RWPE2 (cell line): ENCODE measurements around the gene SULT1A1.

ENCODE experiments used
- ATAC-seq: fragments of 200-7000 bp; cut with Tn5 transposase; 3 replicates; pipeline ENCODE4 v1.9.1; 2021; ENCODE audit warnings: low read depth
- DNase-seq: peaks from one replicate; pipeline ENCODE4 v3.0.0-alpha.2; 2020; ENCODE audit warnings: low spot score
- H3K27ac ChIP-seq: fragments of 450-650 bp; 2 replicates; pipeline ENCODE4 v1.5.1; 2017; ENCODE audit warnings: mild to moderate bottlenecking; ENCODE audit not compliant: poor library complexity, severe bottlenecking
- H3K27me3 ChIP-seq: fragments of 250-450 bp; sonication (Bioruptor Pico); 2 replicates; pipeline ENCODE4 v1.5.1; 2021; ENCODE audit warnings: mild to moderate bottlenecking, moderate library complexity; ENCODE audit not compliant: insufficient read depth, poor library complexity, severe bottlenecking
- H3K36me3 ChIP-seq: fragments of 250-450 bp; sonication (Bioruptor Pico); 2 replicates; pipeline ENCODE4 v1.5.1; 2020; ENCODE audit warnings: low read depth, mild to moderate bottlenecking, moderate library complexity
- H3K4me1 ChIP-seq: fragments of 250-450 bp; sonication (Bioruptor Pico); 2 replicates; pipeline ENCODE4 v1.5.1; 2021; ENCODE audit warnings: mild to moderate bottlenecking, moderate library complexity; ENCODE audit not compliant: insufficient read depth, poor library complexity, severe bottlenecking
- H3K4me3 ChIP-seq: fragments of 250-450 bp; sonication (Bioruptor Pico); 2 replicates; pipeline ENCODE4 v1.5.1; 2021; ENCODE audit warnings: mild to moderate bottlenecking, moderate library complexity; ENCODE audit not compliant: severe bottlenecking
- H3K9me3 ChIP-seq: fragments of 250-450 bp; sonication (Bioruptor Pico); 2 replicates; pipeline ENCODE4 v1.5.1; 2021; ENCODE audit warnings: mild to moderate bottlenecking, moderate library complexity; ENCODE audit not compliant: severe bottlenecking
- TF ChIP-seq, protein P1 (sequence below): fragments of 450-650 bp; IDR thresholded peaks from one replicate; pipeline ENCODE4 v1.5.1; 2017; ENCODE audit warnings: mild to moderate bottlenecking, moderate library complexity; ENCODE audit not compliant: poor library complexity, severe bottlenecking

SULT1A1 gene

DNA sequence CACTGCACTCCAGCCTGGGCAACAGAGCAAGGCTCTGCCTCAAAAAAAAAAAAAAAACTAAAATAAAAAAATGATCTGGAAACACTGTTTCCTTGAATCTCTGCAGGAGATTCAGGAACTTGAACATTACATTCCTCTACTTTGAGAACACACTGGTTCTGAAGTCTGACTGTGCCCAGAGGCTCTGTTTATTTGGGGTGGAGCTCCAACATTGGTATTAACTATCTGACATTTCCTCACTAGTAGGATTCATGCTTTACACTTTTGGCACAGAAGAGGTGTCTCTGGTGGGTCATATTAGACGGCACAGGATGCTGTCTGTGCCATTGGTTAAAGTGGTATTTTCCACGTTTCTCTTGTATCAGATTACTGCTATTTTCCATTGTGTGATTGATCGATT, 23.4 kb downstream of the SULT1A1 start:
- Histone ChIP-seq H3K4me3 (no peak overlapping the region), H3K27ac (no peak overlapping the region), H3K36me3 (peaks cover 8% of the 10 kb centered on the region; the same call in 1 of the 2 replicates), H3K27me3 (no peaks in the 10 kb centered on the region), H3K9me3 (no peaks in the 10 kb centered on the region), H3K4me1 (peaks cover 8% of the 10 kb centered on the region)
- TF ChIP-seq, protein P1, sequence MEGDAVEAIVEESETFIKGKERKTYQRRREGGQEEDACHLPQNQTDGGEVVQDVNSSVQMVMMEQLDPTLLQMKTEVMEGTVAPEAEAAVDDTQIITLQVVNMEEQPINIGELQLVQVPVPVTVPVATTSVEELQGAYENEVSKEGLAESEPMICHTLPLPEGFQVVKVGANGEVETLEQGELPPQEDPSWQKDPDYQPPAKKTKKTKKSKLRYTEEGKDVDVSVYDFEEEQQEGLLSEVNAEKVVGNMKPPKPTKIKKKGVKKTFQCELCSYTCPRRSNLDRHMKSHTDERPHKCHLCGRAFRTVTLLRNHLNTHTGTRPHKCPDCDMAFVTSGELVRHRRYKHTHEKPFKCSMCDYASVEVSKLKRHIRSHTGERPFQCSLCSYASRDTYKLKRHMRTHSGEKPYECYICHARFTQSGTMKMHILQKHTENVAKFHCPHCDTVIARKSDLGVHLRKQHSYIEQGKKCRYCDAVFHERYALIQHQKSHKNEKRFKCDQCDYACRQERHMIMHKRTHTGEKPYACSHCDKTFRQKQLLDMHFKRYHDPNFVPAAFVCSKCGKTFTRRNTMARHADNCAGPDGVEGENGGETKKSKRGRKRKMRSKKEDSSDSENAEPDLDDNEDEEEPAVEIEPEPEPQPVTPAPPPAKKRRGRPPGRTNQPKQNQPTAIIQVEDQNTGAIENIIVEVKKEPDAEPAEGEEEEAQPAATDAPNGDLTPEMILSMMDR: no peak
- DNase-seq: no peak
- ATAC-seq: no peak

DNA sequence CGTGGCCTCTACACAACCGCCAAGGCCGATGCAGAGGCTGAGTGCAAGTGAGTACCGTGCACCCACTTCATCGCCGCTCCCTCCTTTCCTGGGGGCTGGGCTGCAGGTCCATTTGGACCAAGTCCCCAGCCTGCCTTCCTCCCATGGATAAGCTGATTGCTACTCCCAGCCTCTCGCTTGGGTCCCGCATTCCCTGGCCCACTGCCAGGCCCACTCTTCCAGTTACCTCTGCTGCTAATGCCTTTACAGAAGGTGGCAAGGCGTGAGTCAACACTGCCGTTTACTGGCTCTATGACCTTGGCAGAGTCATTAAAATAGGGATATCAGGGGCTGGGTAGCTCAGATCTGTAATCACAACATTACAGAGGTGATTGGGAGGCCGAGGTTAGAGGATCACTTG, 24.2 kb downstream of the SULT1A1 start:
- H3K4me3 ChIP-seq: no peak overlapping the region
- no peaks in the 10 kb centered on the region for H3K9me3 ChIP-seq
- ATAC-seq (no peak), DNase-seq (no peak)
- no peak overlapping the region for H3K27ac ChIP-seq
- H3K27me3 ChIP-seq: no peaks in the 10 kb centered on the region
- peaks cover 8% of the 10 kb centered on the region for H3K4me1 ChIP-seq
- peaks cover 8% of the 10 kb centered on the region; the same call in 1 of the 2 replicates for H3K36me3 ChIP-seq
- TF ChIP-seq, protein P1: no peak

DNA sequence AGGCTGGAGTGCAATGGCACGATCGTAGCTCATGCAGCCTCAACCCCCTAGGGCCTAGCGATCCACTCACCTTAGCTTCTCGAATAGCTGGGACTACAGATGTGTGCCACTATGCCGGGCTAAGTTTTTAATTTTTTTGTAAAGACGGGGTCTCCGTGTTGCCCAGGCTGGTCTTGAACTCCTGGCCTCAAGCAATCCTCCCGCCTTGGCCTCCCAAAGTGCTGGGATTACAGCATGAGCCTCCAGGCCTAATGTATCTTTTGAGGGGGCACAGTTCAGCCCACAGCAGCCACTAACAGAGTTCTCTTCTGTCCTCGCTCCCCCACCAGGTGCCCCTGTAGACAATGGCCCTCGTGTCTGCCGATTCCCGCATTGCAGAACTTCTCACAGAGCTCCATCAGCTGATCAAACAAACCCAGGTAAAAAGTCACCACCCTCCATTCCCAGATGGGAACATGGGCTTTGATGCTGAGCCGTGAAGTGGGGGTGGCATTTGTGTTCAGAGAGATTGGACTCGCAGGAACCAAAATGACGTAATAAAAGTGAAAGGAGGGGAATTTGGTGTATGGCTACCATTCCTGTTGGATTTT, 29.0 kb downstream of the SULT1A1 start:
- Histone ChIP-seq H3K4me1 (no peaks in the 10 kb centered on the region), H3K9me3 (no peaks in the 10 kb centered on the region), H3K4me3 (no peak overlapping the region), H3K27me3 (no peaks in the 10 kb centered on the region), H3K36me3 (peaks cover 7% of the 10 kb centered on the region; the same call in 1 of the 2 replicates), H3K27ac (no peak overlapping the region)
- DNase-seq (no peak), ATAC-seq (no peak)
- TF ChIP-seq, protein P1: no peak

DNA sequence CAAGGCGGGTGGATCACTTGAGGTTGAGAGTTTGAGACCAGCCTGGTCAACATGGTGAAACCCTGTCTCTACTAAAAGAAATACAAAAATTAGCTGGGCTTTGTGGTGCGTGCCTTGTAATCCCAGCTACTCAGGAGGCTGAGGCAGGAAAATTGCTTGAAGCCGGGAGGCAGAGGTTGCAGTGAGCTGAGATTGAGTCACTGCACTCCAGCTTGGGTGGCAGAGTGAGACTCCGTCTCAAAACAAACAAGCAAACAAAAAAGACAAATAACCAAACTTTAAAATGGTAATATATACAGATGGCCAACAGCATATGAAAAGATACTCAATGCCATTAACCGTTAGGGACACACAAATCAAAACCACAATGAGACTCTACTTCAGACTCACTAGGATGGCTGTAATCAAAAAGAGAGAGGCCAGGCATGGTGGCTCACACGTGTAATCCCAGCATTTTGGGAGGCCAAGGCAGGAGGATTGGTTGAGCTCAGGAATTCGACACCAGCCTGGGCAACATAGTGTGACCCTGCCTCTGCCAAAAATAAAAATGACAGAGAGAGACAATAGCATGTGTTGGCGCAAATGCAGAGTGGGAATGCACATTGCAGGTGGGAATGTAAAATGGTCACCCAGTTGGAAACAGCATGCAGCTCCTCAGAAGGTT, 34.3 kb downstream of the SULT1A1 start:
- DNase-seq (no peak), ATAC-seq (no peak)
- TF ChIP-seq, protein P1: no peak
- Histone ChIP-seq H3K9me3 (no peaks in the 10 kb centered on the region), H3K4me3 (no peak overlapping the region), H3K4me1 (no peaks in the 10 kb centered on the region), H3K36me3 (no peaks in the 10 kb centered on the region), H3K27ac (no peak overlapping the region), H3K27me3 (no peaks in the 10 kb centered on the region)

DNA sequence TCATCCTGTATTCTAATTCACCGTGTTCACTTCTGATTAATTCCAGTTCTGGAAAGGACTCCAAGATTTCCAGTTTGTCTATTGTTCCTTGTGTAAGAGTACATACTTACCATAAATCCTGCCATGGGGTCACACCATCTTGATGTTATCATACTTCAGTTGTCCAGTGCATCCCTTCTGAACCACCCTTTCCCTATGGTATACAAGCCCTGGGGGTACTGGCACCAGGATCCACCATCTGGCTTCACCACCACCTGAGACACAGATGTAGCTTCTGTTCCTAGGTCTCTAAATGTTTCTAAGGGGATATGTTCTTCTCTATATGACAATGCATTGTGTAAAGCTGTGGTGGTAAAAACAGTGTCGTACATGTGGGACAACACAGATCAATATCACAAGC, 34.9 kb downstream of the SULT1A1 start:
- H3K4me1 ChIP-seq: no peaks in the 10 kb centered on the region
- H3K27me3 ChIP-seq: no peaks in the 10 kb centered on the region
- no peak for ATAC-seq
- TF ChIP-seq, protein P1: no peak
- H3K9me3 ChIP-seq: no peaks in the 10 kb centered on the region
- no peak overlapping the region for H3K27ac ChIP-seq
- no peak overlapping the region for H3K4me3 ChIP-seq
- DNase-seq: no peak
- H3K36me3 ChIP-seq: no peaks in the 10 kb centered on the region
